Endothelial cell of umbilical vein (primary cell): ENCODE data around the gene GSTA5. TPM values are rescaled to one million over a fixed set of nuclear protein-coding genes. Genes with fewer than 3 reads are reported as not detected.

Experiments used
- Bru-seq: library from RNA; stranded (reverse); fragments of 400-500 nt; gene quantifications from one replicate; lab custom pipeline; 2021; lab: Mats Ljungman, UMichigan
- BruChase-seq, 2 experiments: library from RNA; stranded (reverse); fragments of 400-500 nt; gene quantifications; one replicate each; lab custom pipeline; 2021; lab: Mats Ljungman, UMichigan
- BruUV-seq: library from RNA; stranded (reverse); fragments of 400-500 nt; replicated peaks from 2 replicates; lab custom pipeline; 2021; lab: Mats Ljungman, UMichigan
- CTCF ChIA-PET: fragments of 300-600, 350-600 bp; sonication (Branson Sonifier 250); formaldehyde crosslinking; loops from one replicate; lab custom pipeline; 2021; ENCODE audit warnings: antibody characterized with exemption, inconsistent platforms; lab: Charles Lee
- POLR2A ChIA-PET: fragments of 300-600, 350-600 bp; sonication (Branson Sonifier 250); formaldehyde crosslinking; loops from one replicate; lab custom pipeline; 2021; ENCODE audit warnings: antibody characterized with exemption, inconsistent platforms; lab: Charles Lee
- DNase-seq: peaks from one replicate; pipeline ENCODE4 v3.0.0-alpha.2; 2011; ENCODE audit warnings: low read depth, low spot score
- FAIRE-seq: peaks from 2 replicates; lab custom pipeline; 2011; peaks lifted over from hg19 to GRCh38; lab: Jason Lieb, UNC
- H2AFZ ChIP-seq: 2 replicates; pipeline ENCODE4 v1.6.0; 2012; ENCODE audit warnings: low read depth, low read length, control low read depth, inconsistent platforms
- H3K27ac ChIP-seq: 2 replicates; pipeline ENCODE4 v1.5.1; 2011; ENCODE audit warnings: low read depth, mild to moderate bottlenecking, control low read depth, low read length, moderate library complexity; ENCODE audit not compliant: insufficient read depth
- H3K27me3 ChIP-seq, 2 experiments: 2 replicates each; pipeline versions ENCODE4 v1.6.0 to v1.6.1; 2011; ENCODE audit warnings: low read length in 2 of 2, mixed read lengths in 1 of 2; ENCODE audit not compliant: control insufficient read depth in 2 of 2, insufficient read depth in 2 of 2
- H3K36me3 ChIP-seq, 2 experiments: 2 replicates in 1 of 2; 3 replicates in 1 of 2; pipeline ENCODE4 v1.5.1; 2011; ENCODE audit warnings: low read length in 2 of 2, mild to moderate bottlenecking in 1 of 2, moderate library complexity in 1 of 2; ENCODE audit not compliant: control insufficient read depth in 2 of 2, insufficient read depth in 2 of 2; ENCODE audit errors: extremely low read depth in 1 of 2
- H3K4me1 ChIP-seq: 3 replicates; pipeline ENCODE4 v1.5.1; 2011; ENCODE audit warnings: mild to moderate bottlenecking, low read length; ENCODE audit not compliant: control insufficient read depth, insufficient read depth; ENCODE audit errors: extremely low read depth
- H3K4me2 ChIP-seq: 2 replicates; pipeline ENCODE4 v1.6.1; 2011; ENCODE audit warnings: low read length, control low read depth, mixed read lengths; ENCODE audit not compliant: insufficient read depth
- H3K4me3 ChIP-seq, 3 experiments: fragments of 200-600 bp in 1 of 3; sonication (generic), shearing (Covaris generic) in 1 of 3; replicated peaks in 1 of 3; 2 replicates each; pipeline ENCODE4 v1.5.1; 2011 to 2016; ENCODE audit warnings: control low read depth in 3 of 3, low read length in 3 of 3, mild to moderate bottlenecking in 2 of 3, inconsistent platforms in 1 of 3, low read depth in 1 of 3, moderate library complexity in 1 of 3; ENCODE audit not compliant: insufficient read depth in 1 of 3
- H3K79me2 ChIP-seq: 2 replicates; pipeline ENCODE4 v1.6.0; 2012; ENCODE audit warnings: low read length, inconsistent platforms; ENCODE audit not compliant: control insufficient read depth, insufficient read depth
- H3K9ac ChIP-seq: replicated peaks from 2 replicates; pipeline ENCODE3; 2011; ENCODE audit warnings: low read length, control low read depth; ENCODE audit not compliant: insufficient read depth; ENCODE audit errors: extremely low read depth
- H3K9me1 ChIP-seq: replicated peaks from 3 replicates; pipeline ENCODE4 v1.6.0; 2011; ENCODE audit warnings: mild to moderate bottlenecking, low read length; ENCODE audit not compliant: control insufficient read depth, insufficient read depth; ENCODE audit errors: extremely low read depth
- H3K9me3 ChIP-seq: replicated peaks from 2 replicates; pipeline ENCODE4 v1.5.1; 2012; ENCODE audit warnings: low read length, inconsistent platforms; ENCODE audit not compliant: control insufficient read depth, insufficient read depth
- H4K20me1 ChIP-seq: replicated peaks from 2 replicates; pipeline ENCODE3; 2011; ENCODE audit warnings: mild to moderate bottlenecking, low read length; ENCODE audit not compliant: control insufficient read depth, insufficient read depth; ENCODE audit errors: extremely low read depth
- CTCF ChIP-seq, 2 donors: IDR thresholded peaks; 1 replicate in 1 of 2; 2 replicates in 1 of 2; pipeline ENCODE4 v1.5.1; 2011; ENCODE audit warnings: low read length in 2 of 2, mild to moderate bottlenecking in 2 of 2, moderate library complexity in 2 of 2, control low read depth in 1 of 2, inconsistent platforms in 1 of 2, low read depth in 1 of 2; ENCODE audit not compliant: insufficient read depth in 1 of 2; ENCODE audit errors: extremely low read depth in 1 of 2
- EZH2 ChIP-seq: IDR thresholded peaks from 2 replicates; pipeline ENCODE4 v1.6.1; 2012; ENCODE audit warnings: borderline replicate concordance, low read depth, mild to moderate bottlenecking, moderate library complexity, low read length, inconsistent platforms; ENCODE audit not compliant: severe bottlenecking
- FOS ChIP-seq: IDR thresholded peaks from 2 replicates; pipeline ENCODE4 v1.6.1; 2011; ENCODE audit warnings: mild to moderate bottlenecking, low read length, moderate library complexity, borderline replicate concordance; ENCODE audit not compliant: insufficient read depth
- GATA2 ChIP-seq: IDR thresholded peaks from 2 replicates; pipeline ENCODE4 v1.7.0; 2011; ENCODE audit warnings: low read depth, mild to moderate bottlenecking, moderate library complexity, mixed read lengths, low read length; ENCODE audit not compliant: insufficient read length, insufficient read depth
- MAX ChIP-seq: IDR thresholded peaks from 2 replicates; pipeline ENCODE4 v1.6.1; 2011; ENCODE audit not compliant: insufficient read depth, insufficient read length
- MYC ChIP-seq: IDR thresholded peaks from one replicate; pipeline ENCODE4 v1.6.1; 2011; ENCODE audit warnings: mild to moderate bottlenecking, low read depth, low read length
- POLR2AphosphoS5 ChIP-seq: IDR thresholded peaks from 2 replicates; pipeline ENCODE4 v1.6.1; 2012; ENCODE audit warnings: low read depth, mild to moderate bottlenecking, control low read depth, low read length, moderate library complexity; ENCODE audit not compliant: insufficient read depth
- dilution Hi-C: fragments of 300-500 bp; cut with MboI; formaldehyde crosslinking; loops from one replicate; pipeline ENCODE4 v1.15.0; 2019; ENCODE audit warnings: low sequenced_read_pairs; ENCODE audit not compliant: extremely low pct_ligation_motif_present
- intact Hi-C: fragments of 100-400 bp; cut with micrococcal nuclease; formaldehyde crosslinking; loops from one replicate; pipeline ENCODE4 v1.10.0; 2022
- long read RNA-seq: library from polyadenylated mRNA; stranded (forward); transcript quantifications from one replicate; pipeline ENCODE4 v2.0.0, GENCODE V29; 2021
- polyA minus RNA-seq, 3 experiments: library from RNA; depleted of rRNA, polyadenylated mRNA; stranded (reverse); fragments of >200 nt; gene quantifications; 1 replicate in 1 of 3; 2 replicates in 2 of 3; pipeline ENCODE4 v1.2.3, GENCODE V29; 2011
- polyA plus RNA-seq, 4 experiments: library from polyadenylated mRNA; depleted of rRNA in 3 of 4; stranded (reverse) in 3 of 4; unstranded in 1 of 4; fragments of >200 nt; gene quantifications; 2 replicates each; pipeline versions ENCODE4 v1.2.1 to v1.2.3, GENCODE V29; 2011 to 2012; ENCODE audit warnings: missing spikeins in 1 of 4
- total RNA-seq: library from RNA; stranded (reverse); gene quantifications from 2 replicates; pipeline ENCODE4 v1.2.3, GENCODE V29; 2021

The GSTA5 gene
- total RNA-seq, result not detected in 2 replicates
- polyA plus RNA-seq, result not detected in 2 replicates
- not detected in 2 replicates for polyA plus RNA-seq (2011; cell fraction: cytosol; rRNA removed)
- polyA plus RNA-seq (2011; cell fraction: nucleus; rRNA removed), result not detected in 2 replicates
- polyA plus RNA-seq (2012), result not detected in 2 replicates
- not detected in 2 replicates for polyA minus RNA-seq
- not detected for polyA minus RNA-seq (2011; cell fraction: cytosol; rRNA and poly(A)+ RNA removed)
- not detected in 2 replicates for polyA minus RNA-seq (2011; cell fraction: nucleus; rRNA and poly(A)+ RNA removed)
- not detected for Bru-seq, nascent RNA
- BruChase-seq, experiment 1, labeled RNA remaining after a 6-hour chase, result not detected
- BruChase-seq, experiment 2, labeled RNA remaining after a 2-hour chase, result not detected
- long read RNA-seq, result 0 reads

- no peaks in the 10 kb centered on the region for H3K9me1 ChIP-seq
- no peak within 1 kb of the TSS for H2AFZ ChIP-seq
- no peaks in the 10 kb centered on the region for H3K4me1 ChIP-seq
- H3K4me2 ChIP-seq, result no peak within 1 kb of the TSS
- ChIA-PET POLR2A (no interaction called here), CTCF (no interaction called here)
- TF ChIP-seq MAX (no peak), FOS (no peak), EZH2 (no peak), GATA2 (no peak), POLR2AphosphoS5 (no peak), CTCF (IDR thresholded peaks at IDR 0.05; ENCODE audit: extremely low read depth in 1 of 2, insufficient read depth in 1 of 2, low read depth in 1 of 2, low read length in 2 of 2) (no peak), MYC (no peak)
- no peak within 1 kb of the TSS for H3K27ac ChIP-seq
- H3K9me3 ChIP-seq, result no peaks in the 10 kb centered on the region
- H3K27me3 ChIP-seq, result peaks cover 0 to 3% of the 10 kb centered on the region in 2 experiments
- dilution Hi-C loops (no loop called here), intact Hi-C loops (no loop called here)
- H4K20me1 ChIP-seq, result no peaks in the 10 kb centered on the region
- BruUV-seq, result no TSS peak
- H3K79me2 ChIP-seq, result no peaks in the 10 kb centered on the region
- no peak within 1 kb of the TSS for H3K9ac ChIP-seq
- FAIRE-seq (no peak), DNase-seq (no peak)
- H3K36me3 ChIP-seq, result no peaks in the 10 kb centered on the region
- no peak within 1 kb of the TSS for H3K4me3 ChIP-seq
Observed at GRCh38 chr6:52840763-52841585, at the start of gene GSTA5. Gene GSTA5 (minus strand): TSS chr6:52840813.
